GM23248 (cell line): ENCODE measurements around the gene NIPBL.

Experiments used
- EZH2 ChIP-seq: fragments of 200-600 bp; sonication (generic); IDR thresholded peaks from 2 replicates; pipeline ENCODE4 v1.6.1; 2018; ENCODE audit warnings: antibody characterized with exemption, mild to moderate bottlenecking; ENCODE audit not compliant: insufficient read depth, poor library complexity, severe bottlenecking
- EZH2phosphoT487 ChIP-seq: fragments of 200-600 bp; sonication (generic); IDR thresholded peaks from 2 replicates; pipeline ENCODE4 v1.6.1; 2018; ENCODE audit warnings: antibody characterized with exemption, moderate library complexity, mild to moderate bottlenecking, low read depth; ENCODE audit not compliant: insufficient read depth

DNA sequence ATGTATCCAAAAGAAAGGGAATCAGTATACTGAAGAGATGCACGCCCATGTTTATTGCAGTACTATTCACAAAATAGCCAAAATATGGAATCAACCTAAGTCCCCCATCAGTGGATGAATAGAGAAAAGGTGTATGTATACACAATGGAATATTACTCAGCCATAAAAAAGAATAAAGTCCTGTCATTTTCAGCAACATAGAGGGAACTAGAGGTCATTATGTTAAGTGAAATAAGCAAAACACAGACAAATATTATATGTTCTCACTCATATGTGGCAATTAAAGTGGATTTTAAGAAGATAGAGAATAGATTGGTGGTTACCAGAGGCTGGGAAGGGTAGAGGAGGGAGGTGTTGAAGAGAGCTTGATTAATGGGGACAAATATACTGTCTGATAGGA lies 88.6 kb downstream of the NIPBL start:
- no peak for TF ChIP-seq EZH2phosphoT487
- TF ChIP-seq EZH2: no peak
